ENCODE results near the gene NBAS. TPM values are rescaled to one million over a fixed set of nuclear protein-coding genes. Genes with fewer than 3 reads are reported as not detected.

NBAS gene
- total and polyA plus RNA-seq, 10 of the 15 experiments (the other 5 are each of a cell fraction or from before 2014, with no cell fraction given), result 4.3 to 32.7 (median 20.8) TPM

- no peak overlapping the region for H3K27ac ChIP-seq (ENCODE audit: control insufficient read depth, insufficient read depth)
- TF ChIP-seq, protein P1, sequence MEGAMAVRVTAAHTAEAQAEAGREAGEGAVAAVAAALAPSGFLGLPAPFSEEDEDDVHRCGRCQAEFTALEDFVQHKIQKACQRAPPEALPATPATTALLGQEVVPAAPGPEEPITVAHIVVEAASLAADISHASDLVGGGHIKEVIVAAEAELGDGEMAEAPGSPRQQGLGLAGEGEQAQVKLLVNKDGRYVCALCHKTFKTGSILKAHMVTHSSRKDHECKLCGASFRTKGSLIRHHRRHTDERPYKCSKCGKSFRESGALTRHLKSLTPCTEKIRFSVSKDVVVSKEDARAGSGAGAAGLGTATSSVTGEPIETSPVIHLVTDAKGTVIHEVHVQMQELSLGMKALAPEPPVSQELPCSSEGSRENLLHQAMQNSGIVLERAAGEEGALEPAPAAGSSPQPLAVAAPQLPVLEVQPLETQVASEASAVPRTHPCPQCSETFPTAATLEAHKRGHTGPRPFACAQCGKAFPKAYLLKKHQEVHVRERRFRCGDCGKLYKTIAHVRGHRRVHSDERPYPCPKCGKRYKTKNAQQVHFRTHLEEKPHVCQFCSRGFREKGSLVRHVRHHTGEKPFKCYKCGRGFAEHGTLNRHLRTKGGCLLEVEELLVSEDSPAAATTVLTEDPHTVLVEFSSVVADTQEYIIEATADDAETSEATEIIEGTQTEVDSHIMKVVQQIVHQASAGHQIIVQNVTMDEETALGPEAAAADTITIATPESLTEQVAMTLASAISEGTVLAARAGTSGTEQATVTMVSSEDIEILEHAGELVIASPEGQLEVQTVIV (IDR thresholded peaks at IDR 0.05; ENCODE audit: borderline replicate concordance, partially characterized antibody), result no peak
- TF ChIP-seq HCFC1 (IDR thresholded peaks at IDR 0.05; ENCODE audit: low read length), result no peak
- no peak for TF ChIP-seq JUNB (IDR thresholded peaks at IDR 0.05)
- no peak for TF ChIP-seq HDAC2 (IDR thresholded peaks at IDR 0.05)
- no peak for TF ChIP-seq ATF3 (IDR thresholded peaks at IDR 0.05; ENCODE audit: borderline replicate concordance, extremely low read depth, low read depth, low read length)
- TF ChIP-seq, protein P2, sequence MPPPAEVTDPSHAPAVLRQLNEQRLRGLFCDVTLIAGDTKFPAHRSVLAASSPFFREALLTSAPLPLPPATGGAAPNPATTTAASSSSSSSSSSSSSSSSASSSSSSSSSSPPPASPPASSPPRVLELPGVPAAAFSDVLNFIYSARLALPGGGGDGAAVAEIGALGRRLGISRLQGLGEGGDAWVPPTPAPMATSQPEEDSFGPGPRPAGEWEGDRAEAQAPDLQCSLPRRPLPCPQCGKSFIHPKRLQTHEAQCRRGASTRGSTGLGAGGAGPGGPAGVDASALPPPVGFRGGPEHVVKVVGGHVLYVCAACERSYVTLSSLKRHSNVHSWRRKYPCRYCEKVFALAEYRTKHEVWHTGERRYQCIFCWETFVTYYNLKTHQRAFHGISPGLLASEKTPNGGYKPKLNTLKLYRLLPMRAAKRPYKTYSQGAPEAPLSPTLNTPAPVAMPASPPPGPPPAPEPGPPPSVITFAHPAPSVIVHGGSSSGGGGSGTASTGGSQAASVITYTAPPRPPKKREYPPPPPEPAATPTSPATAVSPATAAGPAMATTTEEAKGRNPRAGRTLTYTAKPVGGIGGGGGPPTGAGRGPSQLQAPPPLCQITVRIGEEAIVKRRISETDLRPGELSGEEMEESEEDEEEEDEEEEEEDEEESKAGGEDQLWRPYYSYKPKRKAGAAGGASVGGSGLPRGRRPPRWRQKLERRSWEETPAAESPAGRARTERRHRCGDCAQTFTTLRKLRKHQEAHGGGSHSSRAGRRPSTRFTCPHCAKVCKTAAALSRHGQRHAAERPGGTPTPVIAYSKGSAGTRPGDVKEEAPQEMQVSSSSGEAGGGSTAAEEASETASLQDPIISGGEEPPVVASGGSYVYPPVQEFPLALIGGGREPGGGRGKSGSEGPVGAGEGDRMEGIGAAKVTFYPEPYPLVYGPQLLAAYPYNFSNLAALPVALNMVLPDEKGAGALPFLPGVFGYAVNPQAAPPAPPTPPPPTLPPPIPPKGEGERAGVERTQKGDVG (CRISPR knock-in tag; IDR thresholded peaks at IDR 0.05), result no peak
- TF ChIP-seq ZNF207 (IDR thresholded peaks at IDR 0.05; ENCODE audit: borderline replicate concordance), result no peak
- TF ChIP-seq, protein P3, sequence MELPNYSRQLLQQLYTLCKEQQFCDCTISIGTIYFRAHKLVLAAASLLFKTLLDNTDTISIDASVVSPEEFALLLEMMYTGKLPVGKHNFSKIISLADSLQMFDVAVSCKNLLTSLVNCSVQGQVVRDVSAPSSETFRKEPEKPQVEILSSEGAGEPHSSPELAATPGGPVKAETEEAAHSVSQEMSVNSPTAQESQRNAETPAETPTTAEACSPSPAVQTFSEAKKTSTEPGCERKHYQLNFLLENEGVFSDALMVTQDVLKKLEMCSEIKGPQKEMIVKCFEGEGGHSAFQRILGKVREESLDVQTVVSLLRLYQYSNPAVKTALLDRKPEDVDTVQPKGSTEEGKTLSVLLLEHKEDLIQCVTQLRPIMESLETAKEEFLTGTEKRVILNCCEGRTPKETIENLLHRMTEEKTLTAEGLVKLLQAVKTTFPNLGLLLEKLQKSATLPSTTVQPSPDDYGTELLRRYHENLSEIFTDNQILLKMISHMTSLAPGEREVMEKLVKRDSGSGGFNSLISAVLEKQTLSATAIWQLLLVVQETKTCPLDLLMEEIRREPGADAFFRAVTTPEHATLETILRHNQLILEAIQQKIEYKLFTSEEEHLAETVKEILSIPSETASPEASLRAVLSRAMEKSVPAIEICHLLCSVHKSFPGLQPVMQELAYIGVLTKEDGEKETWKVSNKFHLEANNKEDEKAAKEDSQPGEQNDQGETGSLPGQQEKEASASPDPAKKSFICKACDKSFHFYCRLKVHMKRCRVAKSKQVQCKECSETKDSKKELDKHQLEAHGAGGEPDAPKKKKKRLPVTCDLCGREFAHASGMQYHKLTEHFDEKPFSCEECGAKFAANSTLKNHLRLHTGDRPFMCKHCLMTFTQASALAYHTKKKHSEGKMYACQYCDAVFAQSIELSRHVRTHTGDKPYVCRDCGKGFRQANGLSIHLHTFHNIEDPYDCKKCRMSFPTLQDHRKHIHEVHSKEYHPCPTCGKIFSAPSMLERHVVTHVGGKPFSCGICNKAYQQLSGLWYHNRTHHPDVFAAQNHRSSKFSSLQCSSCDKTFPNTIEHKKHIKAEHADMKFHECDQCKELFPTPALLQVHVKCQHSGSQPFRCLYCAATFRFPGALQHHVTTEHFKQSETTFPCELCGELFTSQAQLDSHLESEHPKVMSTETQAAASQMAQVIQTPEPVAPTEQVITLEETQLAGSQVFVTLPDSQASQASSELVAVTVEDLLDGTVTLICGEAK (IDR thresholded peaks at IDR 0.05; ENCODE audit: borderline replicate concordance), result no peak
- ChIA-PET CTCF (no interaction called here), POLR2A (no interaction called here), SMC1A (ENCODE audit: uncharacterized antibody, unreplicated experiment) (interaction anchor here (0.9 kb wide), 1 partner anchor 15 kb away, joined by 3 read pairs; no protein-coding TSS in a partner anchor), RAD21 (ENCODE audit: unreplicated experiment) (no interaction called here)
- no peak overlapping the region for H2AFZ ChIP-seq (ENCODE audit: control insufficient read depth, low read depth, low read length)
- no peak for FAIRE-seq
- no peak for ATAC-seq
- DNase-seq (ENCODE audit: low read depth, low spot score), result no peak
- H3K4me1 ChIP-seq (ENCODE audit: control insufficient read depth, insufficient read depth, low read length), result peaks cover 8% of the 10 kb centered on the region
- no TSS peak for BruUV-seq (replicated peaks)
- in situ Hi-C loops (cut with MboI) (no loop called here), intact Hi-C loops (cut with micrococcal nuclease; ENCODE audit: unreplicated experiment) (no loop called here)
- H3K4me3 ChIP-seq, result no peak overlapping the region
- H3K4me2 ChIP-seq (ENCODE audit: control insufficient read depth, insufficient read depth), result no peak overlapping the region
- WGBS (ENCODE audit: insufficient coverage, insufficient replicate concordance, low lambda C conversion rate, missing lambda C conversion rate), result 98% methylated on average over 3 of the region's 3 CpGs
- no peaks in the 10 kb centered on the region for H3K27me3 ChIP-seq (replicated peaks in 1 of 2; ENCODE audit: control insufficient read depth in 2 of 2, insufficient read depth in 2 of 2, low read length in 1 of 2)
- no peaks in the 10 kb centered on the region for H4K20me1 ChIP-seq (ENCODE audit: control insufficient read depth, insufficient read depth)
- H3K79me2 ChIP-seq (ENCODE audit: control insufficient read depth, insufficient read depth, low read length), result no peaks in the 10 kb centered on the region
- no peak overlapping the region for H3K9ac ChIP-seq (ENCODE audit: control insufficient read depth, insufficient read depth, low read length)
- H3K36me3 ChIP-seq (ENCODE audit: control insufficient read depth in 2 of 2, insufficient read depth in 2 of 2, low read length in 1 of 2), result no peaks in the 10 kb centered on the region; a peak in 2 of 4 replicates
- no peaks in the 10 kb centered on the region for H3K9me3 ChIP-seq (replicated peaks; ENCODE audit: control insufficient read depth, insufficient read depth, low read length)
These were observed 18.1 kb downstream of the NBAS start for GRCh38 chr2:15543053-15543452.

All from GM12878 (cell line).